Measurements from ENCODE around the gene BAIAP2L1. TPM values are rescaled to one million over a fixed set of nuclear protein-coding genes. Genes with fewer than 3 reads are reported as not detected.

The BAIAP2L1 gene
- total RNA-seq: 1.1 and 1.2 TPM in 2 replicates
- 0.32 and 0.35 TPM in 2 replicates for polyA plus RNA-seq
- polyA plus RNA-seq (2011; cell fraction: cytosol; rRNA removed): 0.44 and 0.49 TPM in 2 replicates
- polyA plus RNA-seq (2011; cell fraction: nucleus; rRNA removed): 0.66 and 0.78 TPM in 2 replicates
- polyA plus RNA-seq (2012): 1.5 and 1.7 TPM in 2 replicates
- polyA minus RNA-seq: 0.49 and 0.64 TPM in 2 replicates
- polyA minus RNA-seq (2011; cell fraction: cytosol; rRNA and poly(A)+ RNA removed): 10.0 TPM
- 0.34 TPM in 2 replicates for polyA minus RNA-seq (2011; cell fraction: nucleus; rRNA and poly(A)+ RNA removed)
- Bru-seq, nascent RNA: percentile 29 among the genes with signal in this experiment
- BruChase-seq, experiment 1, labeled RNA remaining after a 6-hour chase: percentile 22 among the genes with signal in this experiment
- BruChase-seq, experiment 2, labeled RNA remaining after a 2-hour chase: percentile 25 among the genes with signal in this experiment
- long read RNA-seq, partial matches to known transcripts: 2 of 29 reads
- long read RNA-seq, other reads (novel, unspliced or antisense): 26 of 29 reads

GRCh38 chr7:98400542-98401340 is at the start of gene BAIAP2L1:
Gene BAIAP2L1, minus strand, starts transcription at chr7:98401090. Its CDS starts 238 bp downstream, at chr7:98400852.
- Histone ChIP-seq H3K36me3 (ENCODE audit: control insufficient read depth in 2 of 2, extremely low read depth in 1 of 2, insufficient read depth in 2 of 2, low read length in 2 of 2) (no peaks in the 10 kb centered on the region), H4K20me1 (replicated peaks; ENCODE audit: control insufficient read depth, extremely low read depth, insufficient read depth, low read length) (no peaks in the 10 kb centered on the region), H3K27me3 (ENCODE audit: control insufficient read depth in 2 of 2, insufficient read depth in 2 of 2, low read length in 2 of 2) (peaks cover 6 to 10% of the 10 kb centered on the region in 2 experiments), H3K4me3 (replicated peaks in 1 of 3; ENCODE audit: insufficient read depth in 1 of 3, low read depth in 1 of 3, low read length in 3 of 3) (peak within 1 kb of the TSS; percentile 32 to 36 (median 35)), H3K4me2 (ENCODE audit: insufficient read depth, low read length) (peak within 1 kb of the TSS; percentile 72), H3K9me3 (replicated peaks; ENCODE audit: control insufficient read depth, insufficient read depth, low read length) (no peaks in the 10 kb centered on the region), H3K9me1 (replicated peaks; ENCODE audit: control insufficient read depth, extremely low read depth, insufficient read depth, low read length) (no peaks in the 10 kb centered on the region), H3K79me2 (ENCODE audit: control insufficient read depth, insufficient read depth, low read length) (no peaks in the 10 kb centered on the region), H3K27ac (ENCODE audit: insufficient read depth, low read depth, low read length) (no peak within 1 kb of the TSS), H3K4me1 (ENCODE audit: control insufficient read depth, extremely low read depth, insufficient read depth, low read length) (no peaks in the 10 kb centered on the region), H2AFZ (ENCODE audit: low read depth, low read length) (peak within 1 kb of the TSS; percentile 84), H3K9ac (replicated peaks; ENCODE audit: extremely low read depth, insufficient read depth, low read length) (peak within 1 kb of the TSS; percentile 3)
- BruUV-seq (replicated peaks): no TSS peak
- ChIA-PET CTCF (interaction anchor here (0.6 to 2.4 kb wide), 22 partner anchors 8 to 413 kb away, joined by 3 to 12 read pairs (median 4); partner anchors contain the start of gene BRI3), POLR2A (interaction anchor here (0.7 kb wide), 1 partner anchor 105 kb away, joined by 4 read pairs; no protein-coding TSS in a partner anchor)
- TF ChIP-seq CTCF (IDR thresholded peaks at IDR 0.05; ENCODE audit: extremely low read depth in 1 of 2, insufficient read depth in 1 of 2, low read depth in 1 of 2, low read length in 2 of 2) (peak in 1 of 2 donors; percentile 79), POLR2AphosphoS5 (IDR thresholded peaks at IDR 0.05; ENCODE audit: insufficient read depth, low read depth, low read length) (no peak), POLR2A (IDR thresholded peaks at IDR 0.05; ENCODE audit: low read depth, low read length) (no peak), EZH2 (IDR thresholded peaks at IDR 0.05; ENCODE audit: borderline replicate concordance, low read depth, low read length, severe bottlenecking) (no peak)
- dilution Hi-C loops (cut with MboI; ENCODE audit: extremely low pct_ligation_motif_present, low sequenced_read_pairs): no loop called here
- DNase-seq (ENCODE audit: low read depth, low spot score): peak; percentile 60
- intact Hi-C loops (cut with micrococcal nuclease): loop anchor here (1.0 to 5.0 kb wide), 8 partner anchors 19 to 378 kb away; partner anchors contain the start of gene BRI3
- FAIRE-seq: peak; percentile 46

All from endothelial cell of umbilical vein (primary cell).